Mesendoderm (in vitro differentiated cells): Measurements from ENCODE around the gene ARL10.

Experiments
- DNase-seq: peaks from one replicate; pipeline ENCODE4 v3.0.0; 2013
- H2AK5ac ChIP-seq: 2 replicates; pipeline ENCODE4 v1.6.1; 2013; ENCODE audit warnings: low read length, inconsistent platforms
- H2BK120ac ChIP-seq: 2 replicates; pipeline ENCODE4 v1.6.1; 2013; ENCODE audit warnings: low read depth, mild to moderate bottlenecking, low read length, moderate library complexity, mixed read lengths
- H2BK15ac ChIP-seq: replicated peaks from 2 replicates; pipeline ENCODE4 v1.6.1; 2013; ENCODE audit warnings: low read depth, mild to moderate bottlenecking, moderate library complexity
- H2BK5ac ChIP-seq: 2 replicates; pipeline ENCODE4 v1.6.1; 2013; ENCODE audit warnings: low read length, inconsistent platforms
- H3K18ac ChIP-seq: 2 replicates; pipeline ENCODE4 v1.6.1; 2013; ENCODE audit warnings: mild to moderate bottlenecking, low read length, mixed read lengths
- H3K23ac ChIP-seq: one replicate; pipeline ENCODE4 v1.6.1; 2013; ENCODE audit warnings: low read length
- H3K27ac ChIP-seq: 2 replicates; pipeline ENCODE4 v1.5.1; 2013; ENCODE audit warnings: low read depth, mild to moderate bottlenecking, inconsistent platforms, low read length, moderate library complexity
- H3K27me3 ChIP-seq: 2 replicates; pipeline ENCODE4 v1.6.1; 2013; ENCODE audit warnings: low read length, control low read depth, mild to moderate bottlenecking, inconsistent platforms; ENCODE audit not compliant: insufficient read depth, poor library complexity
- H3K36me3 ChIP-seq: 2 replicates; pipeline ENCODE4 v1.6.1; 2013; ENCODE audit warnings: low read length, inconsistent platforms; ENCODE audit not compliant: control insufficient read depth, insufficient read depth
- H3K4ac ChIP-seq: one replicate; pipeline ENCODE4 v1.6.1; 2013; ENCODE audit warnings: low read depth, mild to moderate bottlenecking, low read length, moderate library complexity
- H3K4me1 ChIP-seq: 2 replicates; pipeline ENCODE4 v1.6.1; 2013; ENCODE audit warnings: low read depth, low read length, inconsistent platforms; ENCODE audit not compliant: control insufficient read depth
- H3K4me2 ChIP-seq: 2 replicates; pipeline ENCODE4 v1.6.1; 2013; ENCODE audit warnings: low read length
- H3K4me3 ChIP-seq: 2 replicates; pipeline ENCODE4 v1.5.1; 2013; ENCODE audit warnings: mild to moderate bottlenecking, low read length
- H3K56ac ChIP-seq: one replicate; pipeline ENCODE4 v1.6.1; 2013; ENCODE audit warnings: low read length
- H3K79me1 ChIP-seq: 2 replicates; pipeline ENCODE4 v1.6.1; 2013; ENCODE audit warnings: low read length, inconsistent platforms
- H3K79me2 ChIP-seq: 2 replicates; pipeline ENCODE4 v1.6.1; 2013; ENCODE audit warnings: mild to moderate bottlenecking, low read length; ENCODE audit not compliant: control insufficient read depth, insufficient read depth
- H3K9ac ChIP-seq: 2 replicates; pipeline ENCODE4 v1.6.1; 2013; ENCODE audit warnings: low read length, inconsistent platforms
- H4K5ac ChIP-seq: one replicate; pipeline ENCODE4 v1.6.1; 2013; ENCODE audit warnings: low read length
- H4K8ac ChIP-seq: one replicate; pipeline ENCODE4 v1.6.1; 2013; ENCODE audit warnings: low read depth, mild to moderate bottlenecking, control low read depth, low read length, moderate library complexity
- WGBS: extraction: QIAGEN DNeasy Blood & Tissue Kit; methylation state at CpG from one replicate; pipeline ENCODE4 v1.1.7; 2013; ENCODE audit warnings: low lambda C conversion rate, missing lambda C conversion rate; ENCODE audit not compliant: insufficient coverage; ENCODE audit errors: extremely low coverage; 5-methylcytosine and 5-hydroxymethylcytosine counted together

The ARL10 gene

DNA sequence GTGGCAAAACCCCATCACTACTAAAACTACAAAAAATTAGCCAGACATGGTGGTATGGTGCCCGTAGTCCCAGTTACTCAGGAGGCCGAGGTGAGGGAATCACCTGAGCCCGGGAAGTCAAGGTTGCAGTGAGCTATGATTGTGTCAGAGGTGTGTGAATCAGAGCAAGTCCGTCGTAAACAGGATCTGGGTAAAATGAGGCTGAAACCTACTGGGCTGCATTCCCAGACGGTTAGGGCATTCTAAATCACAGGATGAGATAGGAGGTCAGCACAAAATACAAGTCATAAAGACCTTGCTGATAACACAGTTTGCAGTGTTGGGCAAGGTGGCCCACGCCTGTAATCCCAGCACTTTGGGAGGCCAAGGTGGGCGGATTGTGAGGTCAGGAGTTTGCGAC lies 53.0 kb downstream of the ARL10 start:
- no CpG with 5 or more reads among the region's 9 CpGs for WGBS
- Histone ChIP-seq H3K4me3 (no peak overlapping the region), H3K4me2 (no peak overlapping the region), H3K79me2 (no peaks in the 10 kb centered on the region), H3K27ac (no peak overlapping the region), H3K4ac (no peak overlapping the region), H3K18ac (no peak overlapping the region), H3K56ac (no peak overlapping the region), H3K27me3 (no peaks in the 10 kb centered on the region), H2BK120ac (no peak overlapping the region), H3K36me3 (no peaks in the 10 kb centered on the region), H3K79me1 (no peaks in the 10 kb centered on the region), H3K9ac (no peak overlapping the region), H3K4me1 (no peaks in the 10 kb centered on the region), H2BK5ac (no peak overlapping the region), H2AK5ac (no peak overlapping the region), H4K5ac (no peak overlapping the region), H4K8ac (no peak overlapping the region), H3K23ac (no peak overlapping the region), H2BK15ac (no peak overlapping the region)
- DNase-seq = peak; percentile 77

DNA sequence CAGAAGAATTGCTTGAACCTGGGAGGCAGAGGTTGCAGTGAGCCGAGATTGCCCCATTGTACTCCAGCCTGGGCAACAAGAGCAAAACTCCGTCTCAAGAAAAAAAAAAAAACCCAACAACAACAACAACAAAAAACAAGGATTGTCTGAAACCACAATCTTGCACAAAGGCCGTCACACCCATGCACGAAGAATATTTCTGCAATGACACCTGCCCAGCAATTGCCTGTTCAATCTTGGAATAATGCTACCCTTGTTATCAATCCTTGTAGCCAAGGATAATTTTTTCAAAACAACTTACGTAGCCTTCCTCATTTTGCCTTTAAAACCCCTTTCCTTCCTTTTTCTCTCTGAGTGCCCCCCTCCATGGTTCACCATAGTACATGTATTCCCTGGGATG lies 54.8 kb downstream of the ARL10 start:
- Histone ChIP-seq H3K9ac (no peak overlapping the region), H3K23ac (no peak overlapping the region), H2BK120ac (no peak overlapping the region), H3K79me2 (no peaks in the 10 kb centered on the region), H3K27me3 (no peaks in the 10 kb centered on the region), H3K4me2 (no peak overlapping the region), H3K4ac (no peak overlapping the region), H3K27ac (no peak overlapping the region), H4K5ac (no peak overlapping the region), H2BK5ac (no peak overlapping the region), H2AK5ac (no peak overlapping the region), H3K18ac (no peak overlapping the region), H4K8ac (no peak overlapping the region), H2BK15ac (no peak overlapping the region), H3K79me1 (no peaks in the 10 kb centered on the region), H3K4me3 (no peak overlapping the region), H3K36me3 (no peaks in the 10 kb centered on the region), H3K4me1 (no peaks in the 10 kb centered on the region), H3K56ac (no peak overlapping the region)
- WGBS = no CpG with 5 or more reads among the region's 5 CpGs
- DNase-seq = no peak

DNA sequence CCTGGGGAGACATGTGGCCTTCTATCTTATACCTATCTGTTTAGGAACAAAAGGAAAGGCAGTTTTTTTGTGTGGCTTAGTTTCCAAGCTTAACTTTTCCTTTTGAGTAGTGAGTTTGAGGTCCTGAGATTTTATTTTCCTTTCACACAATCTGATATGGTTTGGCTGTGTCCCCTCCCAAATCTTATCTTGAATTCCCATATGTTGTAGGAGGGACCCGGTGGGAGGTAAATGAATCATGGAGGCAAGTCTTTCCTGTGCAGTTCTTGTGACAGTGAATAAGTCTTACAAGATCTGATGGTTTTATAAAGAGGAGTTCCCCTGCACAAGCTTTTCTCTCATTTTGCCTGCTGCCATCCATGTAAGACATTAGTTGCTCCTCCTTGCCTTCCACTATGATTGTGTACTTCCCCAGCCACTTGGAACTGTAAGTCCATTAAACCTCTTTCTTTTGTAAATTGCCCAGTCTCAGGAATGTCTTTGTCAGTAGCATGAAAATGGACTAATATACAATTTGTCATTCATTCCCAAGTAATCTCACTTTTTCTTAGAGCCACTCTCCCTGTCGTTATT lies 55.8 kb downstream of the ARL10 start:
- Histone ChIP-seq H4K5ac (no peak overlapping the region), H3K36me3 (no peaks in the 10 kb centered on the region), H3K4me2 (no peak overlapping the region), H3K27me3 (no peaks in the 10 kb centered on the region), H3K23ac (no peak overlapping the region), H2BK120ac (no peak overlapping the region), H2AK5ac (no peak overlapping the region), H3K4me1 (no peaks in the 10 kb centered on the region), H3K79me1 (no peaks in the 10 kb centered on the region), H3K18ac (no peak overlapping the region), H3K4me3 (no peak overlapping the region), H3K27ac (peak overlapping the region; percentile 60), H3K56ac (no peak overlapping the region), H3K4ac (no peak overlapping the region), H2BK5ac (no peak overlapping the region), H2BK15ac (no peak overlapping the region), H3K9ac (no peak overlapping the region), H3K79me2 (no peaks in the 10 kb centered on the region), H4K8ac (no peak overlapping the region)
- WGBS = no CpG with 5 or more reads among the region's 2 CpGs
- DNase-seq = peak; percentile 59

GRCh38 chr5:176424181-176424580 lies 58.9 kb downstream of the ARL10 start:
- Histone ChIP-seq H3K27me3 (no peaks in the 10 kb centered on the region), H3K4ac (no peak overlapping the region), H3K4me2 (no peak overlapping the region), H3K27ac (no peak overlapping the region), H2BK120ac (no peak overlapping the region), H4K5ac (no peak overlapping the region), H4K8ac (no peak overlapping the region), H3K56ac (no peak overlapping the region), H3K36me3 (no peaks in the 10 kb centered on the region), H3K79me1 (no peaks in the 10 kb centered on the region), H2BK15ac (no peak overlapping the region), H3K4me1 (no peaks in the 10 kb centered on the region), H2BK5ac (no peak overlapping the region), H3K9ac (no peak overlapping the region), H3K23ac (no peak overlapping the region), H3K18ac (no peak overlapping the region), H3K4me3 (no peak overlapping the region), H2AK5ac (no peak overlapping the region), H3K79me2 (no peaks in the 10 kb centered on the region)
- no peak for DNase-seq
- no CpG with 5 or more reads among the region's 3 CpGs for WGBS

DNA sequence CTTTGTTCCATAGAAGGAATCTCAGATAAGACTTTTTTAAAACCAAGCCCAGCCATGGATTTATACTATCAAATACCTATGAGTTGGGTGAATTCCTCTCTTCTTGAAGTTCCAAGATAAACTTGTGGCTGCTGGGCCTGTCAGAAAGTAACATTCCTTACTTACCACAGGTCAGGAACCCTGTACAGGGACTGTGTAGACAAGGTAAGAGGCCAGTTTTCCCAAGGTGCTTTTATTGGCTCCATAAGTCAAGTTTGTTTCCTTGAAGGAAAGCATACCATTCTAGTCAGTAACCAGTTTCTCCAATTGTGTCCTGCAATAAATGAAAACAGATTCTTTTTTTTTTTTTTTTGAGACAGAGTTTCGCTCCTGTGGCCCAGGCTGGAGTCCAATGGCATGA lies 59.9 kb downstream of the ARL10 start:
- Histone ChIP-seq H2AK5ac (no peak overlapping the region), H3K18ac (no peak overlapping the region), H3K4ac (no peak overlapping the region), H3K4me1 (no peaks in the 10 kb centered on the region), H3K27me3 (no peaks in the 10 kb centered on the region), H3K27ac (no peak overlapping the region), H3K56ac (no peak overlapping the region), H2BK5ac (no peak overlapping the region), H3K9ac (no peak overlapping the region), H3K79me2 (no peaks in the 10 kb centered on the region), H4K8ac (no peak overlapping the region), H3K23ac (no peak overlapping the region), H3K4me2 (no peak overlapping the region), H3K4me3 (no peak overlapping the region), H3K36me3 (no peaks in the 10 kb centered on the region), H3K79me1 (no peaks in the 10 kb centered on the region), H2BK15ac (no peak overlapping the region), H4K5ac (no peak overlapping the region), H2BK120ac (no peak overlapping the region)
- no peak for DNase-seq
- no CpG with 5 or more reads among the region's 1 CpG for WGBS

GRCh38 chr5:176425791-176426190 lies 60.5 kb downstream of the ARL10 start:
- Histone ChIP-seq H2AK5ac (no peak overlapping the region), H3K4me1 (no peaks in the 10 kb centered on the region), H3K18ac (no peak overlapping the region), H2BK5ac (no peak overlapping the region), H2BK15ac (no peak overlapping the region), H3K4me3 (no peak overlapping the region), H3K79me2 (no peaks in the 10 kb centered on the region), H3K56ac (no peak overlapping the region), H3K27ac (no peak overlapping the region), H3K4ac (no peak overlapping the region), H4K8ac (no peak overlapping the region), H2BK120ac (no peak overlapping the region), H3K36me3 (no peaks in the 10 kb centered on the region), H3K79me1 (no peaks in the 10 kb centered on the region), H3K4me2 (no peak overlapping the region), H4K5ac (no peak overlapping the region), H3K23ac (no peak overlapping the region), H3K9ac (no peak overlapping the region), H3K27me3 (no peaks in the 10 kb centered on the region)
- DNase-seq = no peak
- WGBS = no CpG with 5 or more reads among the region's 1 CpG
